ENCODE measurements around the gene PTPN14. TPM values are rescaled to one million over a fixed set of nuclear protein-coding genes. Genes with fewer than 3 reads are reported as not detected.

PTPN14 gene
- total and polyA plus RNA-seq, 2 donors from 2014 or later, result 5.1 to 87.2 TPM

DNA sequence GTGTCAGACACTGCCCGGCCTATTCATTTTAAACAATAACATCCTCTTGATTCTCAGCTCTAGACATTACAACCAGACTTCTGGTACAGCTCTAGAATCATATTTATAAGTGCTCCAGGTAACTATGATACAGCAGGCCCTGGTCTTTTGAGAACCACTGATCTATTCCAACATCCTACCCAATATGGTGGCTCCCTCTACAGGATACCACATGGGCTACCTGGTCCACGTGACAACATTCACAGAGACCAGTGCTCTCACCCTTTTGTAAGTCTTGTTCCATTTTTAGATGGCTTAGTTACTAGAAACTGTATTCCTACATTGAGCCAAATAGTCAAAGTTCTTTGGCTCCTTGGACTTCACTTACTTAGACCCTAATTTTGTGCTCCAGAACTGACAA, 102.9 kb downstream of the PTPN14 start:
- H3K4me1 ChIP-seq (ENCODE audit: control insufficient read depth in 2 of 3, insufficient read depth in 2 of 3, low read depth in 1 of 3, low read length in 3 of 3), result peaks cover 0 to 10% (median 2%) of the 10 kb centered on the region in 3 donors
- FAIRE-seq, result no peak
- no peaks in the 10 kb centered on the region for H3K9me3 ChIP-seq (ENCODE audit: control insufficient read depth in 2 of 3, insufficient read depth in 1 of 3, low read length in 3 of 3)
- H3K27ac ChIP-seq (ENCODE audit: low read depth in 2 of 2, low read length in 2 of 2), result peak overlapping the region; percentile 2 to 10
- intact Hi-C loops (cut with DNase I), result no loop called here
- H3K36me3 ChIP-seq (ENCODE audit: control insufficient read depth in 2 of 3, insufficient read depth in 3 of 3, low read length in 3 of 3), result no peaks in the 10 kb centered on the region
- H3K4me3 ChIP-seq (ENCODE audit: low read length in 3 of 3), result no peak overlapping the region
- TF ChIP-seq, protein P1, sequence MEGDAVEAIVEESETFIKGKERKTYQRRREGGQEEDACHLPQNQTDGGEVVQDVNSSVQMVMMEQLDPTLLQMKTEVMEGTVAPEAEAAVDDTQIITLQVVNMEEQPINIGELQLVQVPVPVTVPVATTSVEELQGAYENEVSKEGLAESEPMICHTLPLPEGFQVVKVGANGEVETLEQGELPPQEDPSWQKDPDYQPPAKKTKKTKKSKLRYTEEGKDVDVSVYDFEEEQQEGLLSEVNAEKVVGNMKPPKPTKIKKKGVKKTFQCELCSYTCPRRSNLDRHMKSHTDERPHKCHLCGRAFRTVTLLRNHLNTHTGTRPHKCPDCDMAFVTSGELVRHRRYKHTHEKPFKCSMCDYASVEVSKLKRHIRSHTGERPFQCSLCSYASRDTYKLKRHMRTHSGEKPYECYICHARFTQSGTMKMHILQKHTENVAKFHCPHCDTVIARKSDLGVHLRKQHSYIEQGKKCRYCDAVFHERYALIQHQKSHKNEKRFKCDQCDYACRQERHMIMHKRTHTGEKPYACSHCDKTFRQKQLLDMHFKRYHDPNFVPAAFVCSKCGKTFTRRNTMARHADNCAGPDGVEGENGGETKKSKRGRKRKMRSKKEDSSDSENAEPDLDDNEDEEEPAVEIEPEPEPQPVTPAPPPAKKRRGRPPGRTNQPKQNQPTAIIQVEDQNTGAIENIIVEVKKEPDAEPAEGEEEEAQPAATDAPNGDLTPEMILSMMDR (IDR thresholded peaks at IDR 0.05; ENCODE audit: borderline replicate concordance, extremely low read depth, insufficient read depth), result no peak
- no peak overlapping the region for H3K9ac ChIP-seq (ENCODE audit: low read length in 3 of 3)
- H3K27me3 ChIP-seq (ENCODE audit: control insufficient read depth, insufficient read depth, low read length), result no peaks in the 10 kb centered on the region
- no peak for DNase-seq

DNA sequence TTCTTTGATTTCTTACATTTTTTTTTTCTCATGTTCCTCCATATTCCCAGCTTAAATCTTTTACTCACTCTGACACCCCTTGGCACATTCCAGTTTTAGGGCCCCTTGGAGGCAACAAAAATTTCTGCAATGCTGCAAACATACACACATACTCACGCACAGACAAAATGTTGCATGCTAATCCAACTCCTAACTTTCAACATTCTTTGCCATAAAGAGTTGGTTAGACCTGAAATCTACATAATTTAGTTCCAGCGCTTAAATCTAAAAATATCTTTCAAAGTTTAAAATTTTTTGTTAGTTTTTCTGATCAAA, 103.9 kb downstream of the PTPN14 start:
- no peaks in the 10 kb centered on the region for H3K36me3 ChIP-seq (ENCODE audit: control insufficient read depth in 2 of 3, insufficient read depth in 3 of 3, low read length in 3 of 3)
- FAIRE-seq (no peak), DNase-seq (no peak)
- H3K27me3 ChIP-seq (ENCODE audit: control insufficient read depth, insufficient read depth, low read length), result no peaks in the 10 kb centered on the region
- TF ChIP-seq, protein P1 (IDR thresholded peaks at IDR 0.05; ENCODE audit: borderline replicate concordance, extremely low read depth, insufficient read depth), result no peak
- H3K4me1 ChIP-seq (ENCODE audit: control insufficient read depth in 2 of 3, insufficient read depth in 2 of 3, low read depth in 1 of 3, low read length in 3 of 3), result peaks cover 0 to 2% (median under 1%) of the 10 kb centered on the region in 3 donors
- intact Hi-C loops (cut with DNase I), result no loop called here
- no peaks in the 10 kb centered on the region for H3K9me3 ChIP-seq (ENCODE audit: control insufficient read depth in 2 of 3, insufficient read depth in 1 of 3, low read length in 3 of 3)
- no peak overlapping the region for H3K4me3 ChIP-seq (ENCODE audit: low read length in 3 of 3)
- H3K27ac ChIP-seq (ENCODE audit: low read depth in 2 of 2, low read length in 2 of 2), result peak overlapping the region; percentile 40 to 49
- no peak overlapping the region for H3K9ac ChIP-seq (ENCODE audit: low read length in 3 of 3)

DNA sequence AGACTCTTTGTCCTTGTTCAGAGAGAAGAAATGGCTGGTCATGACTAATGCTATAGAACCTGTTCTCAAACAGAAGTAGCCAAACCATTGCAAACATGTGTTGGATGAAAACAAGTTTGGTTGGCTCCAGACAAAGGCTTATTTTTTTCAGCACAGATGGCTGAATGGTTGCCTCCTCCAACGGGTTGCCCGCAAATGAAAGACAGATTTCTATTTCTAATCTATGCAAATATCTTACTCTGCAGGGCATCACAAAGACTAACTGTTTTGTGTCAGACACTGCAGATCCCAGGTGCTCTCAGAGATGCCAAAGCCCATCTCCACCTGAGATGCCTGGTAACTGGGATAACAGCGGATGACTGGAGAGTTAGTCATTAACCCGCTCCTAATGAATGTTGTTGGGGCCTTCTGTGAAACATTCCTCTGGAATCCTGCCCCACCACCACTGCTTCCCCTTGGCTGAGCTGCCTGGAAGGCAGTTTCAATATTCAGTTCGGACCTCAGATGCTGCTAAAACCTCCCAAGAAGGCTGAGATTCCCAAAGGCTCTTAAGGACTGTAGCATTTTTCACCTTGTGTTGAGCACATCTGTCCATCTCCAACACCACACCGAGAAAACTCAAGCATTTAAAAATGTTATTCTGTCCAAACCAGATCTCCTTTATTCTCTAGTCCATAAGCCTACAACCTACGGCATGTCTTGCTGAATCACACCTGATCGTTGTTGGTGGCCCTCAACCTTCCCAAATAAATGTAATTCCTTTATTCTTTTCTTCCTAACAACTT, 104.4 kb downstream of the PTPN14 start:
- no peak for FAIRE-seq
- H3K27ac ChIP-seq (ENCODE audit: low read depth in 2 of 2, low read length in 2 of 2), result peak overlapping the region; percentile 40 to 49
- no peaks in the 10 kb centered on the region for H3K27me3 ChIP-seq (ENCODE audit: control insufficient read depth, insufficient read depth, low read length)
- no peaks in the 10 kb centered on the region for H3K36me3 ChIP-seq (ENCODE audit: control insufficient read depth in 2 of 3, insufficient read depth in 3 of 3, low read length in 3 of 3)
- TF ChIP-seq, protein P1 (IDR thresholded peaks at IDR 0.05; ENCODE audit: borderline replicate concordance, extremely low read depth, insufficient read depth), result no peak
- peak overlapping the region in 2 of 3 donors; percentile 3 to 5 for H3K4me3 ChIP-seq (ENCODE audit: low read length in 3 of 3)
- intact Hi-C loops (cut with DNase I), result no loop called here
- peaks cover 0 to 2% (median 0%) of the 10 kb centered on the region in 3 donors for H3K4me1 ChIP-seq (ENCODE audit: control insufficient read depth in 2 of 3, insufficient read depth in 2 of 3, low read depth in 1 of 3, low read length in 3 of 3)
- no peaks in the 10 kb centered on the region for H3K9me3 ChIP-seq (ENCODE audit: control insufficient read depth in 2 of 3, insufficient read depth in 1 of 3, low read length in 3 of 3)
- no peak overlapping the region for H3K9ac ChIP-seq (ENCODE audit: low read length in 3 of 3)
- peak; percentile 59 to 88 (median 74) for DNase-seq

Data from kidney (tissue), 14 donors.